Ramos (cell line): ENCODE results near the gene CCSAP.
"Not testable (repeated sequence)": the region's sequence is repeated elsewhere in the genome, so short reads cannot be mapped to it uniquely, and the experiment has no call there.

Experiments
- in situ Hi-C: fragments of 300-500 bp; cut with MboI; formaldehyde crosslinking; loops from one replicate; pipeline ENCODE4 v1.14.3; 2022; ENCODE audit warnings: low sequenced_read_pairs; ENCODE audit not compliant: unreplicated experiment

CCSAP gene

DNA sequence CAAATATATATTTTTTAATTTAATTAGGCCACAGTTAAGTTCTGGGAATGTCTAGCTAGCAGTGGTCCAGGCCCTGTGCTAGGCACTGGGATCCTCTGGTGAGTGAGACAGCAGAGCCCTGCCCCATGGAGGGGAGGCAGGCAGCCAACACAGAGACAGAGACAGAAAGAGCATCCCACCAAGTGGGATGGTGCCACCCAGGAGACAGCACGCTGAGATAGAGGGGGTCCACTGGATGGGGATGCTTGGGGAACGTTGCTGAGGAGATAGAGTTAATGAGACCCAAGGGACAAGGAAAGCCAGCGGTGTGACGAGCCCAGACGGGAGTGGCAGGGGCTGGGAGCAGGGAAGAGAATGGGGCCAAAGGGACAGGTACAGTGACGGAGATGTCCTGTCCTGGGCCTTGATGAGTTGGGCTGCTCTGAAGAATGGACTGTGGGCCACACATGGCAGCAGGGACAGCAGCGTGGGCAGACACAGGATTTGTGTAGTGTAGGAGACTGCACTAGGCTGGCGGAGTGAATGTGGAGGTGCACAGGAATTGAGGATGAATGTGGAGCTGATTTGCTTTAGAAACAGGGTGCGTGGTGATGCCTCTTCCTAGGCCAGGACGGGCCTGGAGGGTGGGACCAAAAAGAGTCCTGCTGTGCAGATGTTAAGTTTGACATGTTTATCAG is 49.2 kb downstream of the CCSAP start:
- in situ Hi-C loops, result no loop called here

DNA sequence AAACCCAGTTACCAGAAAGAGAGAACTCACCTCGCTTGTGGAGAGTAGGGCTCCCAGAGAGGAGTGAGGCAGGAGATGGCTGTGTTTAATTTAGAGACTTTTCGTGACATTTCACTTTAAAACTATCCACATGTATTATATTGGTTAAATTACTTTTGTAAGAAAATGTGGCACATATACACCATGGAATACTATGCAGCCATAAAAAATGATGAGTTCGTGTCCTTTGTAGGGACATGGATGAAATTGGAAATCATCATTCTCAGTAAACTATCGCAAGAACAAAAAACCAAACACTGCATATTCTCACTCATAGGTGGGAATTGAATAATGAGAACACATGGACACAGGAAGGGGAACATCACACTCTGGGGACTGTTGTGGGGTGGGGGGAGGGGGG is 51.2 kb downstream of the CCSAP start:
- in situ Hi-C loops, result not testable (repeated sequence)

GRCh38 chr1:229288516-229288915 is 54.3 kb downstream of the CCSAP start:
- in situ Hi-C loops, result no loop called here

DNA sequence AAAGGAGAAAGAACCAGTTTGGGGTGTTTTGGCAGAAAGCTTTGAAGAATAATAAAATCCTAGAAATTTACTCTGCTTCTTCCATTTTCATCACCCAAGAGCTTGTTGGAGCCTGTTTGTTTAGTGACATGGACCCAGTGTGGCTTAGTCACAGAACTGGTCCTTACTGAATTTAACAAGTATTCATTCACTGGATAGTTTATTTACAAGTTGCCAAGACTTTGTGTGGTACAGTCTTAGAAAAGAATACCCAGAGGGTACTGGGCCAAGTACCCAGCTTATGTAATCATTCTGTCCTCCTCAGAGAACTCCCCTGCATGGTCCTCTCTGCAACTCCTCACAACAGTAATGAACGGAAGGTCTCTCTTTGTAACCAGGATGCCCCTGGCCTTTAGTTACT is 55.6 kb downstream of the CCSAP start:
- in situ Hi-C loops, result no loop called here

- in situ Hi-C loops, result no loop called here
These were observed 56.6 kb downstream of the CCSAP start for GRCh38 chr1:229286099-229286766.

DNA sequence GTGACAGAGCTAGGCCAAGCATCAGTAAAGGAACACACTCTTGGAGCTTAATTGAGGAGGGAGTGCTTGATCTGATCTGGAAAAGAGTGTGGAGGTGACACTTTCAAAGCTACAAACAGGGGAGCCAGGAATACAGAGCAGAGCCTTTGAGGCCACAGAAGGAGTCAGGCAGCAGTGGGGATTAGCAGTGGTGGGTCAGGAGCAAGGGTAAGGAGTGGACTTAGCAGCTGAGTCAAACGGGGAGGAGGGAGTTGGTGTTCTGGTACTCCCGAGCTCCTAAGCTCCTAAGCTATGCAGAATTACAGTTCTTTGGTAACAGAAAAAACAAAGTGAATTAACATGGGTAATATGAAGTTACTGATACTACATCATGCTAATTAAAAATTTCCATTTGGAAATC is 57.4 kb downstream of the CCSAP start:
- in situ Hi-C loops, result no loop called here

DNA sequence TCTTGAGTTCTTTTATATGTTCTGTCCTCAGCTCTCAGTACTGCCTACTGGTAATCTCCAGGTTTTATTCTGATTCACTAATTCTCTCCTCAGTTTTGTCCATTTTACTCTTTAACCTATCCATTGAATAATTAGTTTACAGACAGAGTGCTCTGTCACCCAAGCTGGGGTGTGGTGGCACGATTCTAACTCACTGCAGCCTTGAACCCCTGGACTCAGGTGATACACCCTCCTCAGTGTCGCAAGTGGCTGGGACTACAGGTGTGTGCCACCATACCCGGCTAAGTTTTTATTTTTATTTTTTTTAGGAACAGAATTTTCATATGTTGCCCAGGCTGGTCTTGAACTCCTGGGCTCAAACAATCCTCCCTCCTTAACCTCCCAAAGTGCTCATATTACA is 58.0 kb downstream of the CCSAP start:
- in situ Hi-C loops, result no loop called here

DNA sequence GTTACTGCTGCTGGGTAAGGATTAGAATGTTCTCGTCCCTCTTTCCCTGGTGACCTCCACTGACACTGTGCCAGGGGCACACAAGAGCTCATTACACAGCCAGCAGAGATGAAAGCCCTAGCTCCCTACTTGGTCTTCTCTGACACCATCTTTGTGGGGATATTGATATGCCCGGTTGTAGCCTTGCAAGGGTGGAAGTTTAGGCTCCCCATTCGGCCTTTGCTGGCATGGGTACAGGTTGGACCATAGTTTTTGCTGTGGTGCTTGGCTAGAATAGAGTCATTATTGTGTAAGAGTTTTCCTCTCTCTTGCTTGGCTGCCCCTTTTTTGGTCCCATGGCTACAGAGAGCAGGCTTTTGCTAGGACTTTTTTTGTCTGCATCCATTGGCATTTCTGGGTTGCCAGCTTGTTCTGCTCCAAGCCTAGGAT is 59.6 kb downstream of the CCSAP start:
- in situ Hi-C loops, result no loop called here

DNA sequence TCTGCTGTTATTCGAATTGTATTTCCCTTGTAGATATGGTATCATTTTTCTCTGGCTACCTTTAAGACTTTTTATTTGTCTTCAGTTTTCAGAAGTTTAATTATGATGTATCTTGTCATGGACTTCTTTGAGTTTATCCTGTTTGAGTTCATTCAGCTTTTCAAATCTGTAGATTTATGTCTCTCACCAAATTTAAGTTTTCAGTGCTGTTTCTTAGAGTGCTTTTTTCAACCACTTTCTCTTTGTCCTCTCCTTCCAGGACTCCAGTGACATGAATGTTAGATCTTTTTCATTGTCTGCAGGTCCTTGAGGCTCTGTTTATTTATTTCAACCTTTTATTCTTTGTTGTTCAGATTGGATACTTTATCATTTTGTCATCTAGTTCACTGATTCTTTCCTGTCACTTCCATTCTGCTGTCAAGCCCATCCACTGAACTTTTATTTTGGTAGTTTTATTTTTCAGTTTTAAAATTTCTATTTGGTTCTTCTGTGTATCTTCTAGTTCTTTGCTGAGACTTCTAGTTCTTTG is 60.5 kb downstream of the CCSAP start:
- in situ Hi-C loops, result no loop called here

DNA sequence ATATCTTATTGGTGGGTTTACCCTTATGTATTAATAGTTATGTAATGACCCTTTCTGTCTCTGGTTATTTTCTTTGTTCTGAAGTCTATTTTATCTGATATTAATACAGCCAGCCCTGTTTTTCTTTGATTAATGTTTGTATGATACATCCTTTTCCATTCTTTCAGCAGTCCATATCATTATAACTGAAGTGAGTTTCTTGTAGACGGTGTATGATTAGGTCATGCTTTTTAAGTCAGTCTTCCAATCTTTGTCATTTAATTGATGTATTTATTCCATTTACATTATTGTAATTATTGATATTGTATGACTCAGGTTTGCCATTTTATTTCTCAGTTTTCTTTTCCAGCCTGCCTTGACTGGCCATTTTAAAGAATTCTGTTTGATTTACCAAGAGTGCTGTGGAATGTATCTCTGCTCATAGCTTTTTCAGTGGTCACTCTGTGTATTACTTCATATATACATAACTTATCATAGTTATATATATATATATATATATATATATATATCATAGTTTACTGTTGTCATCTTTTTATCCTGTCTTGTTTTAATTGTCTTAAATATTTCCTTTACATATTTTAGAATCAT is 61.4 kb downstream of the CCSAP start:
- in situ Hi-C loops, result no loop called here

DNA sequence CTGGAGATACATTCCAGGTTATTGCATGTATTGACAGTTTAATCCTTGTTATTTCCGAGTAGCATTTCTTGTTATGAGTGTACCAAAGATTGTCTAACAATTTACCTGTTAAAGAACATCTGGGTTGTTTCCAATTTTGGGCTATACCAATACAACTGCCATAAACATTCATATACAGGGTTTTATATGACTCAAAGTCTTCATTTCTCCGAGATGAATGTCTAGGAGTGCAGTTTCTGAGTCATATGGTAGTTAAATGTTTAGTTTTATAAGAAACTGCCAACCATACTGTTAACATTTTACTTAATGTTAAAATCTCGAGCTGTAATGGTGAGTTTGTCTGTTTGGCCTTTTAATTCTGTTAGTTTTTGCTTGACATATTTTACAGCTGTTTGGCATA is 61.9 kb downstream of the CCSAP start:
- in situ Hi-C loops, result no loop called here

- in situ Hi-C loops, result no loop called here
These were observed 62.6 kb downstream of the CCSAP start for GRCh38 chr1:229280037-229280828.

DNA sequence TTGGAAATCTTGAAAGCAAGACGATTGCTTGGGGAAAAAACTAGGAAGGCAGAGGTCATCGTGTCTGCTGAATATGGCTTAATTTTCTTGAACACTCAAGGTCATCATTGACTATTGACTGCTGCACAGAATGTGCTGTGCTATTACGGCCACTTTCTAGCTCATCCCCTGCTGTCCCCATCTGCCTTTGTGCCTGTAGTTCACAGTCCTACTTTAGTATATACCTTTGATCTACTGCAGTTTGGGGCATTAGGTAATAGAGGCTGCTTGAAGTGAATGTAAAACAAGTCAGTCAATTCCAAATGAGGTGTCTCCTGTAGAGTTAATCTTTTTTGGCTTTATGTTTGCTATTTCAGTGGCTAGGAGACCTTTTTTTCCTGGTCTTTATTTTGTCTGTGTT is 63.6 kb downstream of the CCSAP start:
- in situ Hi-C loops, result no loop called here

GRCh38 chr1:229278120-229278741 is 64.6 kb downstream of the CCSAP start:
- in situ Hi-C loops, result no loop called here

GRCh38 chr1:229275005-229275404 is 67.8 kb downstream of the CCSAP start:
- in situ Hi-C loops, result no loop called here

DNA sequence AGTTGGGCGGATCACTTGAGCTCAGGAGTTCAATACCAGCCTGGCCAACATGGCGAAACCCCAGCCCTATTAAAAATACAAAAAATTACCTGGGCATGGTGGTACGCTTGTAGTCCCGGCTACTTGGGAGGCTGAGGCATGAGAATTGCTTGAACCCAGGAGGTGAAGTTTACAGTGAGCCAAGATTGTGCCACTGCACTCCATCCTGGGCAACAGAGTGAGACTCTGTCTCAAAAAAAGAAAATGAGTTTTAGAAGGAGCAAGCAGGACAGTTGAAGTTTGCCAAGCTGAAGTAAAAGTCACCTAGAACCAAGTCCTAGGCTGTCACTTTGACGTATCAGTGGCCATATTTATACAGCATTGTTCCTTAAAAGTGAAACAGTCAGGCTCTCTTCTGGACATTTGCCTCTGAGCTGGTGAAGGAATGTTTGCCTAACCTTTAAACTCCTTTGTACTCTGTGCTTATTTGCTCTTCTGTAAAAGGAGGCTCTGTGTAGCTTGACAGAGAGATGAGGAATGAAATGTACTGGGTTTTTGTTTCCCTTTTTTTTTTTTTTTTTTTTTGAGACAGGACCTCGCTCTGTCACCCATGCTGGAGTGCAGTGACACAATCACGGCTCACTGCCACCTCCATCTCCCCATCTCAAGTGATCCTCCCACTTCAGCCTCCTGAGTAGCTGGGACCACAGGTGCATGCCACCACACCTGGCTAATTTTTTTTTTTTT is 69.2 kb downstream of the CCSAP start:
- in situ Hi-C loops, result loop anchor here (25.0 kb wide), 1 partner anchor 1039 kb away; no protein-coding TSS in a partner anchor

GRCh38 chr1:229272164-229273158 is 70.4 kb downstream of the CCSAP start:
- in situ Hi-C loops, result loop anchor here (25.0 kb wide), 1 partner anchor 1040 kb away; no protein-coding TSS in a partner anchor

GRCh38 chr1:229271448-229272159 is 71.2 kb downstream of the CCSAP start:
- in situ Hi-C loops, result loop anchor here (25.0 kb wide), 1 partner anchor 1041 kb away; no protein-coding TSS in a partner anchor
